CD14-positive monocyte (primary cell): ENCODE measurements around the gene PPM1F. TPM values are rescaled to one million over a fixed set of nuclear protein-coding genes. Genes with fewer than 3 reads are reported as not detected.
"Not testable (repeated sequence)": the region's sequence is repeated elsewhere in the genome, so short reads cannot be mapped to it uniquely, and the experiment has no call there.

Experiments used
- DNase-seq, 3 donors: peaks; one replicate each; pipeline ENCODE4 v3.0.0-alpha.2; 2011 to 2022
- H2AFZ ChIP-seq: 2 replicates; pipeline ENCODE4 v1.6.0; 2012; ENCODE audit warnings: mild to moderate bottlenecking, low read depth, low read length, inconsistent platforms; ENCODE audit not compliant: insufficient read depth, poor library complexity, severe bottlenecking
- H3K27ac ChIP-seq, 2 donors: 1 replicate in 1 of 2; 2 replicates in 1 of 2; pipeline ENCODE4 v1.5.1; 2012 to 2013; ENCODE audit warnings: low read length in 2 of 2, control low read depth in 1 of 2, inconsistent platforms in 1 of 2, low read depth in 1 of 2, mild to moderate bottlenecking in 1 of 2
- H3K27me3 ChIP-seq, 2 donors: one replicate each; pipeline versions ENCODE4 v1.6.0 to v1.6.1; 2011 to 2013; ENCODE audit warnings: low read length in 2 of 2; ENCODE audit not compliant: control insufficient read depth in 2 of 2, insufficient read depth in 2 of 2
- H3K36me3 ChIP-seq, 2 donors: replicated peaks in 1 of 2; 1 replicate in 1 of 2; 2 replicates in 1 of 2; pipeline versions ENCODE4 v1.5.1 to v1.6.1; 2012 to 2013; ENCODE audit warnings: low read length in 2 of 2, control low read depth in 1 of 2, inconsistent platforms in 1 of 2, mild to moderate bottlenecking in 1 of 2; ENCODE audit not compliant: insufficient read depth in 2 of 2, control insufficient read depth in 1 of 2
- H3K4me1 ChIP-seq, 2 donors: 1 replicate in 1 of 2; 2 replicates in 1 of 2; pipeline versions ENCODE4 v1.5.1 to v1.6.1; 2012 to 2013; ENCODE audit warnings: low read length in 2 of 2, control low read depth in 1 of 2, inconsistent platforms in 1 of 2, mild to moderate bottlenecking in 1 of 2, moderate library complexity in 1 of 2; ENCODE audit not compliant: insufficient read depth in 2 of 2, control insufficient read depth in 1 of 2
- H3K4me2 ChIP-seq: replicated peaks from 2 replicates; pipeline ENCODE3; 2012; ENCODE audit warnings: low read length, moderate library complexity, mild to moderate bottlenecking; ENCODE audit not compliant: poor library complexity, severe bottlenecking; ENCODE audit errors: extremely low read depth
- H3K4me3 ChIP-seq, 3 experiments: fragments of 200-600 bp in 1 of 3; sonication (generic) in 1 of 3; replicated peaks in 1 of 3; 1 replicate in 2 of 3; 2 replicates in 1 of 3; pipeline ENCODE4 v1.5.1; 2011 to 2013; ENCODE audit warnings: low read length in 3 of 3, mild to moderate bottlenecking in 3 of 3, control low read depth in 2 of 3, low read depth in 2 of 3, inconsistent platforms in 1 of 3, moderate library complexity in 1 of 3
- H3K79me2 ChIP-seq: 2 replicates; pipeline ENCODE4 v1.6.0; 2012; ENCODE audit warnings: mild to moderate bottlenecking, control low read depth, inconsistent platforms, low read length, moderate library complexity; ENCODE audit not compliant: insufficient read depth
- H3K9ac ChIP-seq: 2 replicates; pipeline ENCODE4 v1.6.0; 2017; ENCODE audit warnings: low read length, mild to moderate bottlenecking; ENCODE audit not compliant: insufficient read depth, poor library complexity, severe bottlenecking
- H3K9me3 ChIP-seq, 2 donors: replicated peaks in 1 of 2; 1 replicate in 1 of 2; 2 replicates in 1 of 2; pipeline versions ENCODE4 v1.5.1 to v1.6.1; 2012 to 2013; ENCODE audit warnings: low read length in 2 of 2, control low read depth in 1 of 2; ENCODE audit not compliant: control insufficient read depth in 1 of 2, insufficient read depth in 1 of 2
- H4K20me1 ChIP-seq: 2 replicates; pipeline ENCODE4 v1.6.0; 2012; ENCODE audit warnings: mild to moderate bottlenecking, low read length, control low read depth, moderate library complexity; ENCODE audit not compliant: insufficient read depth
- H3K27ac Mint-ChIP-seq, 7 donors: one replicate each; pipeline ENCODE4 v1.8.0; 2020; ENCODE audit warnings: mild to moderate bottlenecking in 7 of 7, mixed read lengths in 7 of 7, moderate library complexity in 6 of 7, inconsistent platforms in 2 of 7
- H3K27me3 Mint-ChIP-seq, 3 donors: one replicate each; pipeline ENCODE4 v1.8.0; 2021 to 2022; ENCODE audit warnings: low read depth in 3 of 3, mild to moderate bottlenecking in 3 of 3, mixed read lengths in 3 of 3, moderate library complexity in 3 of 3, inconsistent platforms in 1 of 3
- H3K36me3 Mint-ChIP-seq, 2 donors: one replicate each; pipeline ENCODE4 v1.8.0; 2020; ENCODE audit warnings: mixed read lengths in 2 of 2, inconsistent platforms in 1 of 2, mild to moderate bottlenecking in 1 of 2
- H3K4me1 Mint-ChIP-seq: one replicate; pipeline ENCODE4 v1.8.0; 2020; ENCODE audit warnings: mild to moderate bottlenecking, mixed read lengths
- H3K4me3 Mint-ChIP-seq, 2 donors: one replicate each; pipeline ENCODE4 v1.8.0; 2020; ENCODE audit warnings: mild to moderate bottlenecking in 2 of 2, mixed read lengths in 2 of 2, moderate library complexity in 1 of 2
- H3K9me3 Mint-ChIP-seq, 7 donors: one replicate each; pipeline ENCODE4 v1.8.0; 2020 to 2022; ENCODE audit warnings: mixed read lengths in 7 of 7, mild to moderate bottlenecking in 6 of 7, moderate library complexity in 6 of 7, inconsistent platforms in 2 of 7
- WGBS: methylation state at CpG from one replicate; pipeline ENCODE4 v1.1.5; 2013; ENCODE audit warnings: missing lambda C conversion rate; ENCODE audit not compliant: insufficient coverage; 5-methylcytosine and 5-hydroxymethylcytosine counted together
- intact Hi-C, 2 donors: fragments of 100-400 bp; cut with micrococcal nuclease; formaldehyde crosslinking; loops; one replicate each; pipeline versions ENCODE4 v1.15.0 to v1.15.1; 2023
- polyA plus RNA-seq, 3 donors: library from polyadenylated mRNA; depleted of rRNA in 1 of 3; unstranded in 2 of 3; stranded (reverse) in 1 of 3; fragments of 300-500 nt in 2 of 3; fragments of >200 nt in 1 of 3; fragmentation: Illumina TruSeq in 2 of 3; gene quantifications; 1 replicate in 2 of 3; 2 replicates in 1 of 3; pipeline ENCODE4 v1.2.3, GENCODE V29; 2012 to 2021
- TF ChIP-seq, protein P1 (sequence below): fragments of 200-600 bp; IDR thresholded peaks from one replicate; pipeline ENCODE4 v1.8.0; 2022; ENCODE audit warnings: antibody characterized with exemption, mild to moderate bottlenecking

Gene PPM1F
- polyA plus RNA-seq, 3 donors, result 28.8 to 95.0 (median 37.2) TPM

DNA sequence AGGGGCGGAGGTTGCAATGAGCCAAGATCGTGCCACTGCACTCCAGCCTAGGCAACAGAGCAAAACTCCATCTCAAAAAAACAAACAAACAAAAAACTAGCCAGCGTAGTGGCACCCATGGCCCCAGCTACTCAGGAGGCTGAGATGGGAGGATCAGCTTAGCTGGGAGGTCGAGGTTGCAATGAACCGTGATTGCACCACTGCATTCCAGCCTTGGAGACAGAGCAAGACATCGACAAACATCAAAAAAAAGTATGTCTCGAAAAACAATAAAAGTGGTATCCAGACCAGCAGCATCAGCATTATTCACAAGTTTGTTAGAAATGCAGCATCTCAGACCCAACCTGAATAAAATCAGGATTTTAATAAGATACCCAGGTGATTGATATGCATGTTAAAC lies 79.0 kb downstream of the PPM1F start:
- no peaks in the 10 kb centered on the region for H3K9me3 ChIP-seq
- H3K36me3 ChIP-seq, result no peaks in the 10 kb centered on the region
- no peak overlapping the region for H3K27ac ChIP-seq
- H3K9ac ChIP-seq, result no peak overlapping the region
- no peak overlapping the region for H3K4me3 ChIP-seq
- no peak overlapping the region for H3K4me3 Mint-ChIP-seq
- H3K36me3 Mint-ChIP-seq, result no peaks in the 10 kb centered on the region
- H3K79me2 ChIP-seq, result no peaks in the 10 kb centered on the region
- intact Hi-C loops, result loop anchor here in 1 of 2 donors (5.0 kb wide), 1 partner anchor 64 kb away; no protein-coding TSS in a partner anchor
- WGBS, result 86% methylated on average over 5 of the region's 7 CpGs
- no peak overlapping the region for H3K4me2 ChIP-seq
- H3K27ac Mint-ChIP-seq, result peak overlapping the region in 1 of 7 donors; percentile 40
- no peak for DNase-seq
- H3K4me1 Mint-ChIP-seq, result peaks cover 13% of the 10 kb centered on the region
- H3K4me1 ChIP-seq, result peaks cover 7 to 14% of the 10 kb centered on the region in 2 donors
- H3K27me3 ChIP-seq, result no peaks in the 10 kb centered on the region
- no peaks in the 10 kb centered on the region for H4K20me1 ChIP-seq
- peaks cover 0 to 8% (median 0%) of the 10 kb centered on the region in 7 donors for H3K9me3 Mint-ChIP-seq
- H2AFZ ChIP-seq, result no peak overlapping the region
- TF ChIP-seq, protein P1, sequence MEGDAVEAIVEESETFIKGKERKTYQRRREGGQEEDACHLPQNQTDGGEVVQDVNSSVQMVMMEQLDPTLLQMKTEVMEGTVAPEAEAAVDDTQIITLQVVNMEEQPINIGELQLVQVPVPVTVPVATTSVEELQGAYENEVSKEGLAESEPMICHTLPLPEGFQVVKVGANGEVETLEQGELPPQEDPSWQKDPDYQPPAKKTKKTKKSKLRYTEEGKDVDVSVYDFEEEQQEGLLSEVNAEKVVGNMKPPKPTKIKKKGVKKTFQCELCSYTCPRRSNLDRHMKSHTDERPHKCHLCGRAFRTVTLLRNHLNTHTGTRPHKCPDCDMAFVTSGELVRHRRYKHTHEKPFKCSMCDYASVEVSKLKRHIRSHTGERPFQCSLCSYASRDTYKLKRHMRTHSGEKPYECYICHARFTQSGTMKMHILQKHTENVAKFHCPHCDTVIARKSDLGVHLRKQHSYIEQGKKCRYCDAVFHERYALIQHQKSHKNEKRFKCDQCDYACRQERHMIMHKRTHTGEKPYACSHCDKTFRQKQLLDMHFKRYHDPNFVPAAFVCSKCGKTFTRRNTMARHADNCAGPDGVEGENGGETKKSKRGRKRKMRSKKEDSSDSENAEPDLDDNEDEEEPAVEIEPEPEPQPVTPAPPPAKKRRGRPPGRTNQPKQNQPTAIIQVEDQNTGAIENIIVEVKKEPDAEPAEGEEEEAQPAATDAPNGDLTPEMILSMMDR, result no peak
- H3K27me3 Mint-ChIP-seq, result peaks cover 0 to 2% (median 2%) of the 10 kb centered on the region in 3 donors

DNA sequence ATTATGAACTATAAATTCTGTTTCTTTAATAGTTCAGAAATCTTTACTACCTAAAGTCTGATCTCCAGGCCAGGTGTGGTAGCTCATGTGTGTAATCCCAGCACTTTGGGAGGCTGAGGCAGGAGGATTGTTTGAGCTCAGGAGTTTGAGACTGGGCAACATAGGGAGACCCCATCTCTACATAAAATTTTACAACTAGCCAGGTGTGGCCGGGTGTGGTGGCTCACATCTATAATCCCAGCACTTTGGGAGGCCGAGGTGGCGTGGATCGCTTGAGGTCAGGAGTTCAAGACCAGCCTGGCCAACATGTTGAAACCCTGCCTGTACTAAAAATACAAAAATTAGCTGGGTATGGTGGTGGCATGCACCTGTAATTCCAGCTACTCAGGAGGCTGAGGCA lies 79.9 kb downstream of the PPM1F start:
- H3K4me3 Mint-ChIP-seq, H2AFZ ChIP-seq, H3K9ac ChIP-seq, H3K36me3 ChIP-seq, H4K20me1 ChIP-seq, H3K79me2 ChIP-seq, H3K9me3 ChIP-seq, H3K27me3 Mint-ChIP-seq, H3K27me3 ChIP-seq, H3K27ac ChIP-seq, H3K36me3 Mint-ChIP-seq, H3K4me3 ChIP-seq, H3K4me2 ChIP-seq, H3K27ac Mint-ChIP-seq, H3K9me3 Mint-ChIP-seq, DNase-seq: not testable (repeated sequence)
- intact Hi-C loops, result loop anchor here in 1 of 2 donors (5.0 kb wide), 1 partner anchor 65 kb away; no protein-coding TSS in a partner anchor
- whole genome bisulfite sequencing, result no CpG with 5 or more reads among the region's 4 CpGs
- peaks cover 14 to 23% of the 10 kb centered on the region in 2 donors for H3K4me1 ChIP-seq
- peaks cover 18% of the 10 kb centered on the region for H3K4me1 Mint-ChIP-seq

Other genes starting within 250 kb of the PPM1F start
- 1 to 10 TPM; 1.0 to 2.3 (median 2.0) TPM for gene YPEL1, start 217.1 kb downstream of the PPM1F start, polyA plus RNA-seq
- 100 to 1,000 TPM in 2 of 3 donors, 10 to 100 TPM in 1; 47.0 to 148 (median 118) TPM for gene MAPK1, start 85.2 kb downstream of the PPM1F start, polyA plus RNA-seq
- gene TOP3B, start 29.9 kb upstream of the PPM1F start, polyA plus RNA-seq, result 10 to 100 TPM in 1 of 3 donors, 1 to 10 TPM in 2; 9.0 to 31.9 (median 9.5) TPM